Measurements from ENCODE around the gene KRTAP10-8.
"Not testable (repeated sequence)": the region's sequence is repeated elsewhere in the genome, so short reads cannot be mapped to it uniquely, and the experiment has no call there.

Gene KRTAP10-8, protein sequence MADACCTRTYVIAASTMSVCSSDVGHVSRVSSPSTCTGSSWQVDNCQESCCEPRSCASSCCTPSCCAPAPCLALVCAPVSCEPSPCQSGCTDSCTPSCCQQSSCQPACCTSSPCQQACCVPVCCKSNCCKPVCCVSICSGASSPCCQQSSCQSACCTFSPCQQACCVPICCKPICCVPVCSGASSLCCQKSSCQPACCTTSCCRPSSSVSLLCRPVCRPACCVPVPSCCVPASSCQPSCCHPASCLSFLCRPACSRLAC

GRCh38 chr21:44612029-44612486 is at the start of gene KRTAP10-8:
Gene KRTAP10-8 (plus strand): TSS chr21:44612079. CDS start chr21:44612101, 22 bp downstream.
- peak; percentile 93 for DNase-seq

DNA sequence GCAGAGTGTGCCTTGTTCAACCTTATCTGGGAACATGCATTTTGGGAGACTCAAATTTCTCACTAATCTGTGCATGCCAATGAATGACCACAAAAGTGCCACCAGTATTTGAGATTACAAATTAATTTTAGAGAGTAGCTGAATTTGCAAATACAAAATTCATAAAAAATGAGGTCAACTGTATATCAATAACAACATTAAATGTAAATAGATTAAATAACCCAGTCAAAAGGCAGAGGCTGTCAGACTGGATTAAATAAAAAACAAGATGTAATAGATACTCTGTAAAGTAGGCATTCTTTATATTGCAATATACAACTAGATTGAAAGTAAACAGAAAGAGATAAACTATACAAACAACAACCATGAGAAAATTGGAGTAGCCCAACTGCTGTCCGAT is 47.8 kb upstream of the KRTAP10-8 start:
- no peak for DNase-seq

- no peak for DNase-seq
Observed at GRCh38 chr21:44564886-44565598, 46.8 kb upstream of the KRTAP10-8 start.

- peak; percentile 32 for DNase-seq
Observed at GRCh38 chr21:44566403-44566802, 45.5 kb upstream of the KRTAP10-8 start.

GRCh38 chr21:44567481-44568171 is 44.3 kb upstream of the KRTAP10-8 start:
- no peak for DNase-seq

DNA sequence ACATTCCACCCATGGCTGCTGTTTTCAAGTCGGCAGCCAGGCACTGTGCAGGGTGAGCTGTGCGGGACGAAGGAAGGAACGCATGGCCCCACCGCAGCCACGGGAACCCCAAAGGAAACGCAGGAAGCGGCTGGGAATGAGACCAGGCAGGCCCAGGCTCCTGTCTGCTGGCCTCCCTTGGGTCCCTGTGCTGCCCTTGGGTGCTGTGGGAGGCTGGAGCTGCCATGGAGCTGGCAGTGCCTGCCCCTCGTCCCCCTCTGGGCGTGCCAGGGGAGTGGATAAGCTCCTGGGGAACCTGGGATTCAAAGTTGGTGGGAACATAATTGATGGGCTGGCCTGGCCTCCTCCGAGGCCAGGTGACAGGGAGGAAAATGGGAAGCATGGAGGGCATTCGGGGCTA is 43.6 kb upstream of the KRTAP10-8 start:
- no peak for DNase-seq

GRCh38 chr21:44568667-44569556 is 43.0 kb upstream of the KRTAP10-8 start:
- peak; percentile 47 for DNase-seq

DNA sequence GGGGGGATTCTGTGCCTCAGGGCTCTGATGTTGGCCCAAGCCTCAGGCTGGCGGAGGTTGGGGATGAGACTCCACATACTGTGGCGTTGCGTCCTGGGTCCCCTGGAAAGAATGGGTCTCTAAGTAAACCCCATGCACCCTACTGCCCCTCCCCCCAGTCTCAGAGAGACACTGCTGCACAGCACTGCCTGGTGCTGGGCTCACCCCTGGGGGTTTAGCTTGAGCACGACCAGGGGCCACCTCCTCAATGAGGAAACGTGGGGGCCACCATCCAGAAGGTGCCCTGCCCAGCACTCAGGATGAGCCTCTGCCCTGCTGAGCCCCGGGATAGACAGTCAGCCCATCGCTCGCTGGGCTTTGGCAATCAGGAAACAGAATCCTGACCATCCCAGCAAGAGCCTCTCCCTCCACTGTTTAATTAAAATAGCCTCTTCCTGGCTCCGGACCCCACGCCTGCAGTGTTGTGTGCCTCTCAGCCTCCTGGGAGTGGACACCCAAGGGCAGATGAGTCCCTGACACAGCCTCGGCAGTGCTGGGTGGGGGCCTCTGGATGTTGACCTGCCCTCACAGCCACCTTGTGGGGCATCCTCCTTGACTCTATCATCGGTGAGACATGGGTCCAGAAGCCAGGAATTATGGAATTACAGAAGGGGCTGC is 41.9 kb upstream of the KRTAP10-8 start:
- no peak for DNase-seq

DNA sequence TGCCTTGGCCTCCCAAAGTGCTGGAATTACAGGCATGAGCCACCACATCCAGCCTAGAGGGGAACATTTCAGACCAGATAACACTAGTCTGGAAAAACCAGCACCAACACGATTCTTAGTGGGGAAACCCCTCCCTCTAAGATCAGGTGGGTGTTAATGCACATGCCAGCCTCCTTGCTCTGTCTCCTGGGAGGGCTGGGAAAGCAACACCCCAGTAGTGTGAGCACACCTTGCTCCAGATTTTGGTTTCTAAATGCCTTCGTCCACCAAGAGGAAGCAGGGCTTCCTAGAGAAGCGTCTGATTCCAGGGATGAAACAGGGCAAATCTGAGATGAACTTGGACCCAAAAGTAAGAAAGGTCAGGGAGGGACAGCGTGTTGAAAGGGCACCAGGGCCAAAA is 40.6 kb upstream of the KRTAP10-8 start:
- DNase-seq, result no peak

- DNase-seq, result no peak
Observed at GRCh38 chr21:44571844-44572782, 39.8 kb upstream of the KRTAP10-8 start.

DNA sequence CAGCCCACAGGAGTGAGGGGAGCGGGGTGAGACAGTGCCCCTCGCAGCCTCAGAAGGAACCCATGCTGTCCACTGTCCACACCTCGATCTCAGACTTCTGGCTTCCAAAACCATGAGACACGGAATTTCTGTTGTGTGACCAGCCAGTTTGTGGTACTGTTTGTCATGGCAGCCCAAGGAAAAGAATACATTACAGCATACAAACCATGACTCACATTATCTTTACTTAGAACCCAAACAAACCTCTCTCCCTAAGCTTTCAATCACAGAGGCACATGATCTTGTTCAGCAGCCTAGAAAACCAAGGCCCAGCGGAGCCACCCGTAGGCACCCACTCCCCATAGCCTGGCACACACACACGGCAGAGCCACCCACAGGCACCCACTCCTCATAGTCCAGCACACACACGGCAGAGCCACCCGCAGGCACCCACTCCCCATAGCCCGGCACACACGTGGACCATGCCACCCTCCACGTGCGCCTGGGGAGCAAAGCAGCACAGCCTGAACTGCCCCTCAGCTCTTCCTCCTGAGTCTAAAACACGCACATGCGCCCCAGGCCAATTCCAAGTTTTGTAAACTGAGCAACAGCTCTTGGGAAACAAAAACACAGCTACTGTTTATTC is 38.8 kb upstream of the KRTAP10-8 start:
- no peak for DNase-seq

DNA sequence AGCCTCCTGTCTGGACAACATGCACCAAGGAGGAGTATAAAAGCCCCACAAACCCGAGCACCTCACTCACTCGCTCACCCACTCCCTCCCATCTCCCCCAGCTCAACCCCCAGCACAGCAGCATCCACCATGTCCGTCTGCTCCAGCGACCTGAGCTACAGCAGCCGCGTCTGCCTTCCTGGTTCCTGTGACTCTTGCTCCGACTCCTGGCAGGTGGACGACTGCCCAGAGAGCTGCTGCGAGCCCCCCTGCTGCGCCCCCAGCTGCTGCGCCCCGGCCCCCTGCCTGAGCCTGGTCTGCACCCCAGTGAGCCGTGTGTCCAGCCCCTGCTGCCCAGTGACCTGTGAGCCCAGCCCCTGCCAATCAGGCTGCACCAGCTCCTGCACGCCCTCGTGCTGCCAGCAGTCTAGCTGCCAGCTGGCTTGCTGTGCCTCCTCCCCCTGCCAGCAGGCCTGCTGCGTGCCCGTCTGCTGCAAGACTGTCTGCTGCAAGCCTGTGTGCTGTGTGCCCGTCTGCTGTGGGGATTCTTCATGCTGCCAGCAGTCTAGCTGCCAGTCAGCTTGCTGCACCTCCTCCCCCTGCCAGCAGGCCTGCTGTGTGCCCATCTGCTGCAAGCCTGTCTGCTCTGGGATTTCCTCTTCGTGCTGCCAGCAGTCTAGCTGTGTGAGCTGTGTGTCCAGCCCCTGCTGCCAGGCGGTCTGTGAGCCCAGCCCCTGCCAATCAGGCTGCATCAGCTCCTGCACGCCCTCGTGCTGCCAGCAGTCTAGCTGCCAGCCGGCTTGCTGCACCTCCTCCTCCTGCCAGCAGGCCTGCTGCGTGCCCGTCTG is 38.0 kb upstream of the KRTAP10-8 start, which contains the start of gene KRTAP10-4:
KRTAP10-4 (plus strand) TSS at position 100 of the 827 bp plus-strand sequence; CDS start at position 130, 30 bp downstream.
- DNase-seq, result not testable (repeated sequence)

DNA sequence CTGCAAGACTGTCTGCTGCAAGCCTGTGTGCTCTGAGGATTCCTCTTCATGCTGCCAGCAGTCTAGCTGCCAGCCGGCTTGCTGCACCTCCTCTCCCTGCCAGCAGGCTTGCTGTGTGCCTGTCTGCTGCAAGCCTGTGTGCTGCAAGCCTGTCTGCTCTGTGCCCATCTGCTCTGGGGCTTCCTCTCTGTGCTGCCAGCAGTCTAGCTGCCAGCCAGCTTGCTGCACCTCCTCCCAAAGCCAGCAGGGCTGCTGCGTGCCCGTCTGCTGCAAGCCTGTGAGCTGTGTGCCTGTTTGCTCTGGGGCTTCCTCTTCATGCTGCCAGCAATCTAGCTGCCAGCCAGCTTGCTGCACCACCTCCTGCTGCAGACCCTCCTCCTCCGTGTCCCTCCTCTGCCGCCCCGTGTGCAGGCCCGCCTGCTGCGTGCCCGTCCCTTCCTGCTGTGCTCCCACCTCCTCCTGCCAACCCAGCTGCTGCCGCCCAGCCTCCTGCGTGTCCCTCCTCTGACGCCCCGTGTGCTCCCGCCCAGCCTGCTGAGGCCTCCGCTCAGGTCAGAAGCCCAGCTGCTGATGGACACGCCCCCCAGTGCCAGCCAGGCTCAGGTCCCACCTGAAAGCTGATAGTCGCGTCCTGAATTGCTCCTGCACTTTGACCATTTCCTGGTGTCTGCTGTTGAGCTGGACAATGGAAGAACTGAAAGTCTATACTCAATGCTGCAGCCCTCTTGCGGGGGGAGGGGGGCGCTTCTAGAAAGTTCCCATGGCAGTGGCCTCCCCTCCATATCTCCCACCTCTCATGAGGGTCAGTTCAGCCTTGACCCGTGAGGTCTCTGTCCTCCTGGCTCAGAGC is 37.2 kb upstream of the KRTAP10-8 start:
- DNase-seq, result peak; percentile 63

DNA sequence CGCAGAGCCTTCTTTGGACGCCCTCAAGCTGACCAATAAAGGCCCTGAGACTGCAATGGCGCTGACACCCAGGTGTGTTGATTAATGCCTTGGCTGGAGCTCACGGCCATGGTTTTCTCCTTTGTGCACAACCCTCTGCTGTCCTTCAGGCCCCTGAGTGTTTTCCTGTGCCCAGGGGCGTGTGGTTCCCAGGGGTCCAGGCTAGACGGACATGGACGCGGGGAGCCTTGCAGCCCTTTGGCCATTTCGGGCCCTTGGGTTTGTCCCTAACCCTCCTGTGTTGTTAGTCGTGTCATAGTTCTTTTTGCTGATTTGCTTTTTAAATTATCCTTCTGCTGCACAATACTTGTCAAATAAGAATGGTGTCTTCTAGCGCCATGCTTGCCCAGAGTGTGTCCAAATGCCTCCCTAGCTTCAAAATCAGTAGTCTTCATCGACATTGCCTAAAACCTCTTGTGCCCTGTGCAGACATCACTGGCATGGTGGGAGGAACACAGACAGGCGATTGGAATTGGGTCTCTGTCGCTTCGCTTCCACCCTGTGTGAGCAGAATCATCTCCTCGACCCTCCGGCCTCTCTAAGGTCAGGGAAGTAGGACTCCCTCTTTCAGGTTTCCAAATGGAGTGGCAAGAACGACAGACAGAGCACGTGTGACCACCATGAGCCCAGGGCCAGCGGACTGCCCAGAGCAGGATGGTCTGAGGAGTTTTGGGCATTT is 36.4 kb upstream of the KRTAP10-8 start:
- DNase-seq, result no peak

DNA sequence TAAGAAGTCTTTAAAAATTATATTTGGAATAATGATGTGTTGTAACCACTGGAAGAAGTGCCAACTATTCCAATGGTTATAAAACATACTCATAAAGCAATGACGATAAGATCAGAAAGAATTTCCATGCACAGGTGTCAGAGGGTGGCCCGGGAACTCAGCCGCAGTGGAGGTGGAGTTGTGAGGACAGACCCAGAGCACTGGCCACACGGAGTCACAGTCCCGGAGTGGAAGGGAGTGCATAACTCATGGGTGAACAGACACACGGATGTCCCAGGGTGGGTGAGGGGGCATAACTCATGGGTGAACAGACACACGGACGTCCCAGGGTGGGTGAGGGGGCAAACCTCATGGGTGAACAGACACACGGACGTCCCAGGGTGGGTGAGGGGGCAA is 35.9 kb upstream of the KRTAP10-8 start:
- no peak for DNase-seq

- DNase-seq, result no peak
Observed at GRCh38 chr21:44578371-44579055, 33.4 kb upstream of the KRTAP10-8 start.
